Occipital lobe (tissue), 2 donors: ENCODE data around the gene APOL3. TPM values are rescaled to one million over a fixed set of nuclear protein-coding genes. Genes with fewer than 3 reads are reported as not detected.
"Not testable (repeated sequence)": the region's sequence is repeated elsewhere in the genome, so short reads cannot be mapped to it uniquely, and the experiment has no call there.

Experiments
- DNase-seq: peaks from one replicate; lab custom pipeline; 2025; lab: John Stamatoyannopoulos, UW
- total RNA-seq: library from RNA; depleted of rRNA; stranded (reverse); fragments of >200 nt; gene quantifications from one replicate; pipeline ENCODE4 v1.2.3, GENCODE V29; 2014

Gene APOL3
- total RNA-seq, 1 donor from 2014 or later: 2.5 TPM

DNA sequence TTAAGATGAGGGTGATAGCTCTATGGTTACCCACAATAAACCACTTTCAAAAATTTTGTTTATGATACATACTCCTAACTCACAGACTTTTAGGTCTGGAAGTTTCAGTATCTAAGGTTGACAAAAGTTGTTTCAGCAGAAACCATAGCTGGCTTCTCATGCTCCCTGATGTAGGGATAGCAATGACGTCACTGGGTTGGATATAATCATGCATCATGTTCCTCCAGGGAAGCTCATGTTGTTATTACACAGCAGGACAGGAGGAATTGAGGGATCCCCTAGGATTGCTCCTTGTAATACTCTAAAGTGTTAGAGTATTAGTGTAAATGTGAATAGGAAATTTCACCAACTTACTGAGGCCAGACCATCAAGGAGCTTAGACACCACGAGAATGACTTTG lies 23.6 kb downstream of the APOL3 start:
- DNase-seq: no peak

GRCh38 chr22:36136475-36136874 lies 24.1 kb downstream of the APOL3 start:
- no peak for DNase-seq

- no peak for DNase-seq
Measured at GRCh38 chr22:36135306-36135980, 25.1 kb downstream of the APOL3 start.

- no peak for DNase-seq
Measured at GRCh38 chr22:36134182-36134581, 26.4 kb downstream of the APOL3 start.

DNA sequence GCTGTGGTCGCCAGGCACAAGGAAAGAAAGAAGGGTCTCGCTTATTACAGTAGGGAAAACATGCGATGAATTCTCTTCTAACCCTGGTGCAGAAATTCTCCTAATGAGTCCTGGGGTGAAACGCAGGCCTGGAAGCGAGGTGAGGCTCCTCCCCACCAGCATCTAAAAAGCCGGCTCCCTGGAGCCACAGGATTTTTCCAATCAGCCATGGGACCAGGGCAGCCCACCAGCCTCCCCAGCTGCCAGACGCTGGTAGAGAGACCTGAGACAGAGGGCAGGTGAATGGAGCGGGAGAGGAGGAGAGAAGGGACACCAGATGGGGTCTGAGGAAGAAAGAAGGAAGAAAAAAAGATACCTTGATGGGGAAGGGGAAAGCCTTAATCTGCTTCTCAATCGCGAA lies 28.6 kb downstream of the APOL3 start:
- no peak for DNase-seq

DNA sequence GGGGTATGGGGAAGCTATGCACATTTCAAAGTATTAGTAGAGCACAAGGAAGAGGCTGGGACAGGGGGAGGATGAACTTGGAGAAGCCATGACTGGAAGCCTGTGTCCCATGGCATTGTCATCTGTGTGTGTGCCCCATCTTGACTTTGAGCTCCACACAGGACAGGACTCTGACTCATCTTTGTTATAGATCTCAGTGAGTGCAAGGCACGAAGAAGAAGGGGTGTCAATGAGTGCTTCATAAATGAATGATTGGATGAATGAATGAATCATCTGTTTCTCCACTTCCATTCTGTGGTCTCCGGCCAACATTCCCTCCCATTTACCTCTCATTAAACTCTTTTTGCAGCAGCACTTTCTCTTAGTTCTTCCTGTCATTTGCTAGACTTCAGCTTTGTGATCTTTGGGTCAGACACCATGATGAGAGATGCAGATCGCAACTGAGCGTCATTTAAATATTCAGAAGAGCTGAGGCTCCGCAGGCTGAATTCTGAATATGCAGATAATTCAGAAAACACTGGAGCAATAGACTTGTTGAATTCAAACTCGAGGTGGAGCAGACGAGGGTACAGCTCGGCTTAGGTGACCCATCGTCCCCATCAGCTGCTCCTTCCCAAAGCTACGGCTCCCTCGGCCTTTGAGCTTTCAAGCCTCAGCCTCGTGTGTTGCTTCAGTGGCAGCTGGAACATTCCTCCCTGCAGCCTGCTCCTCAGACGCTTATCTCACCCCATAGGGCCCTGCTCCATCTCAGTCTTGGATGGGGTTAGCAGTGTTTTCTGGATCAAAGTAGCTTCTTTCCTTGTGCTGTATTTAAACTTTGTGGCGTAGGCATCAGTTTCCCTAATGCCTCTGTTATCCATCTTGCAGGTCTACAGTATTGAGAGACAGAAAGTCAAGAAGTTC lies 30.8 kb downstream of the APOL3 start:
- DNase-seq: no peak

DNA sequence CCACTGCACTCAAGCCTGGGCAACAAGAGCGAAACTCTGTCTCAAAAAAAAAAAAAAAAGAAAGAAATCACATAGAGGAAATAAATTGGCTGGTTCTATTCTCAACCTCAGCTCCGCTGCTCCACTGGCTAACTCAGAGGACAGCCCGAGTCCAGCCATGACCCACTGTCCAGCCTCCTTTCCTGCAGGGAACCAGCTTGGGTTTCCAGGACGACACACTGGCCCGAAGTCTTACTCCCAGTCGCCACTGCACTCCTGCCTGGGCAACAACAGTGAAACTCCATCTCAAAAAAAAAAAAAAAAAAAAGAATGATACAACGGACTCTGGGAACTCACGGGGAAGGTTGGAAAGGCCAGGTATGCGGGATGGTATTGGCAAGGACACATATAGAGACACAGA lies 31.5 kb downstream of the APOL3 start:
- DNase-seq: no peak

DNA sequence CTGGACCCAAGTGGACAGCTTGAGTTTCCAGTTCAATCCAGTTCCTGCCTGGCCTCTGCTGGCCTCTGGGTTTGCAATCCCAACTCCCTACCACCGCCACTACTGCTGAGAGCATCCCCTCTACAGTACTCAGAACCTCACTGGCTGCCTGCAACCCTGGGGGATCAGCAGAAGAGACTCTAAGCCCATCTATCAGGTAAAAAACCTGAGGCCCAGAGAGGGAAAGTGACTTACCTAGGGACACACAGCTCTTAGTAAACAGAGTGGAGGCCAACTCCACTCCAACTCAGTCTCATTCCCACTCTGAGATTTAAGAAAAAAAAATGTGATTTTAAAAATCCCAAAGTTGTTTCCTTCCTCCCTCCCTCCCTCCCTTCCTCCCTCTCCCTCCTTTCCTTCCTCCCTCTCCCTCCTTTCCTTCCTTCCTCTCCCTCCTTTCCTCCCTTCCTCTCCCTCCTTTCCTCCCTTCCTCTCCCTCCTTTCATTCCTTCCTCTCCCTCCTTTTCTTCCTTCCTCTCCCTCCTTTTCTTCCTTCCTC lies 34.5 kb downstream of the APOL3 start:
- DNase-seq: no peak

- no peak for DNase-seq
Measured at GRCh38 chr22:36125434-36125833, 35.1 kb downstream of the APOL3 start.

GRCh38 chr22:36124666-36125065 lies 35.9 kb downstream of the APOL3 start:
- DNase-seq: no peak

DNA sequence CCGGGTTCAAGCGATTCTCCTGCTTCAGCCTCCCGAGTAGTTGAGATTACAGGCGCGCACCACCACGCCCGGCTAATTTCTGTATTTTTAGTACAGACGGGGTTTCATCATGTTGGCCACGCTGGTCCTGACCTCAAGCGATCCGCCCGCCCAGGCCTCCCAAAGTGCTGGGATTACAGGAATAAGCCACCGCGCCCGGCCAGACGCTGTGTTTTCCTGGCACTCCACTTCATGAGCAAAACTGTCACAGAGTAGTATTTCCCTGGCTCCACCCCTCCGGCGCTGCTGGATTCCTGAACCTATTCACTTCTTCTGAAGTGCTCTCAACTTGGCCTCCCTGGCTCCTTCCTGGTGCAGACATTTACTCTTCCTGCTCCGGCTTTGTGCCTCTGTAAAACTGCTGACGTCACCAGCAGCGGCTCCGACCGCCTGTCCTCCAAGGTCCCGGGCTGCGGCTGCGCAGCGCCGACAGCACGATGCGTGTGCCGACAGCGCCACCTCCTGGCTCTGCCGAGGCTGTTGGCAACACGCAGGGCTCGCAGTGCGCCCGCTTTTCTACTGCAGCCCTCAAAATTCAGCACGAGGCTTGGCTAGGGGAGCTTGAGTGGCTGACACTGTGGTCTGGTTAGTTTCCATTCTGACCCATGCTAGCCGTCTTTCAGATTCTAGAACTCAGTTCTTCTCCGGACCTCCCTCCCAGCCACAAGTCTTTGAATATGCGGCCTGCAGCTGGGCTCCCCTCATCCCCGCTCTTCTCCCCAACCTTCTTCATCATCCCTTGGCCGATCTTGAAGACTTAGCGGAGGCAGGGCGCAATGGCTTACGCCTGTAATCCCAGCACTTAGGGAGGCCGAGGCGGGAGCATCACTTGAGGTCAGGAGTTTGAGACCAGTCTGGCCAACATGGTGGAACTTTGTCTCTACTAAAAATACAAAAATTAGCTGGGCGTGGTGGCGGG lies 36.6 kb downstream of the APOL3 start:
- peak; percentile 85 for DNase-seq

- DNase-seq: not testable (repeated sequence)
Measured at GRCh38 chr22:36120621-36121351, 39.8 kb downstream of the APOL3 start.

- no peak for DNase-seq
Measured at GRCh38 chr22:36117053-36117554, 43.5 kb downstream of the APOL3 start.

DNA sequence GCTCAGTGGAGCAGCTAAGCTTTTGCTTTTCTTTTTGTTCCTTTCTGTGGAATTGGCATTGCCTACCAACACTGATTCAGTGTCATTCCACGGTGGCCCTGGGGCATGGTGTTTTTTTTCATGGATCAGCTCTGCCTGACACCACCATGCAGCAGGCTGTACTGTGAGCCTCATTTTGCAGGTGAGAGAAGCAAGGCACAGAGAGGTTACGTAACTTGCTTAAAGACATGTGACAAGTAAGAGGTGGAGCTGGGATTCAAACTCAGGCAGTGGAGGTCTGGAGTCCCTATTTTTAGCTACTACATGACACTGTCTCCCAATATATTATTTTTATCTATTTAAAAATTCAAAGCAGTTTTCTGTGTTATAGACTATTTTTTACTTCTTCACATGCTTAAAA lies 44.4 kb downstream of the APOL3 start:
- no peak for DNase-seq

- DNase-seq: no peak
Measured at GRCh38 chr22:36113121-36113520, 47.4 kb downstream of the APOL3 start.

DNA sequence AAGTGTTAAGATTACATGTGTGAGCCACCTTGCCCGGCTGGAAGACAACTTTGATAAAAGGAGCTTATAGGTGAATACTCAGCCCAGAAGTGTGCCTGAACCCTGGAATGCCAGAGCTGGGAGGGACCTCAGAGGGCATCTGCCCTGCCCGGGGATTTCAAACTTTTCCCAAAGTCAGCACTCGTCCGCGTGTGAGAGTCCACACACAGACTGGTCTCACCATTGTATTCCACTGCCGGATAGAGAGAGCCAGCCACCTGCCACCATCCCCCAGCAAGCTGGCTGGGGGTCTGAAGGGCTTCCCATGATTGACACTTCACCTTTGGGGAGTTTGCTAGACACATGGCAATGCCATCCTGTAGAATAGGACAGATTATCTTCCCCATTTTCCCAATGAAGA lies 49.2 kb downstream of the APOL3 start:
- DNase-seq: no peak

DNA sequence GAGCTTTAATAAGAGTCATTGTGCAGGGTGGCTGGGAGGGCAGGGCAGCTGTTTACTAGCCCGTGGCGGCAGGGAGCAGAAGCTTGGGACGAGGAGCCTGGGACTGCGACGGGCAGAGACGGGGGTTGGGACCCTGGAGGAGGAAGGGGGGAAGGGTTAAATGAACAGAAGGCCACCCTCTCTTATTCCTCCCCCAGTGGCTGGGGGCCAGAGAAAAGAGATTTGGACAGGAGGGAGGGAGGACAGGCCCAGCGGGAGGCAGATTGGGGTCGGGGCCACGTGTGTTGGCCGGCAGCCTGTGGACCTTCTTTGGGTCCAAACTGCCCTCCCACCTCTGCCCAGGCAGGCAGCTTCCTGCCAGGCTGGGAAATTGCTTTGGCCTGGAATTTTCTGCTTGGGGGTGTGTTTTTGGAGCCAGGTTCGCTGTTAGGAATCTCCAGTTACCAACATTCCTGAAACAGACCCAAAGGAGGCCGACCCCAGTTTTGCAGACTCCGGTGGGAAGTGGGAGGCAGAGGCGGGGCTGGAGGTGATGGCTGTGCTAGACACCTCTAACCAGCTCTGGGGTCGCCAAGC lies 50.2 kb downstream of the APOL3 start:
- no peak for DNase-seq

GRCh38 chr22:36107436-36107835 lies 53.1 kb downstream of the APOL3 start:
- DNase-seq: no peak

- no peak for DNase-seq
Measured at GRCh38 chr22:36106910-36107309, 53.6 kb downstream of the APOL3 start.

GRCh38 chr22:36104988-36105387 lies 55.6 kb downstream of the APOL3 start:
- no peak for DNase-seq
